HL-60 (cell line): Measurements from ENCODE around the gene ADGRB2.

Experiments
- DNase-seq, 2 experiments: peaks; one replicate each; pipeline ENCODE4 v3.0.0-alpha.2; 2010 to 2020; ENCODE audit warnings: low read depth in 1 of 2, low spot score in 1 of 2
- H3K27ac ChIP-seq: fragments of 250-450 bp; sonication (Bioruptor Pico); replicated peaks from 2 replicates; pipeline ENCODE4 v1.5.1; 2020; ENCODE audit warnings: mild to moderate bottlenecking, moderate library complexity
- H3K27me3 ChIP-seq: fragments of 250-450 bp; sonication (Bioruptor Pico); 2 replicates; pipeline ENCODE4 v1.5.1; 2021; ENCODE audit warnings: mild to moderate bottlenecking, moderate library complexity; ENCODE audit not compliant: insufficient read depth, poor library complexity, severe bottlenecking
- H3K4me3 ChIP-seq: replicated peaks from 2 replicates; pipeline ENCODE4 v1.5.1; 2011; ENCODE audit warnings: mild to moderate bottlenecking, control low read depth, low read length; ENCODE audit not compliant: insufficient read depth
- CTCF ChIP-seq: IDR thresholded peaks from one replicate; pipeline ENCODE4 v1.5.1; 2011; ENCODE audit warnings: low read length, control low read depth, inconsistent platforms; ENCODE audit not compliant: insufficient read depth
- GABPA ChIP-seq: IDR thresholded peaks from 2 replicates; pipeline ENCODE4 v1.6.1; 2012; ENCODE audit warnings: low read depth
- POLR2AphosphoS5 ChIP-seq: IDR thresholded peaks from 2 replicates; pipeline ENCODE4 v1.6.1; 2012; ENCODE audit warnings: low read depth
- REST ChIP-seq: IDR thresholded peaks from 2 replicates; pipeline ENCODE4 v1.6.1; 2012; ENCODE audit warnings: low read depth; ENCODE audit not compliant: insufficient replicate concordance
- SPI1 ChIP-seq: IDR thresholded peaks from 2 replicates; pipeline ENCODE4 v1.6.1; 2012; ENCODE audit warnings: low read depth, mild to moderate bottlenecking, borderline replicate concordance

ADGRB2 gene

GRCh38 chr1:31715873-31716220 lies 48.3 kb downstream of the ADGRB2 start:
- no peak overlapping the region for H3K27ac ChIP-seq
- no peak for TF ChIP-seq SPI1
- TF ChIP-seq CTCF: no peak
- no peak for TF ChIP-seq GABPA
- TF ChIP-seq REST: no peak
- TF ChIP-seq POLR2AphosphoS5: no peak
- no peak for DNase-seq
- no peak overlapping the region for H3K4me3 ChIP-seq
- peaks cover 43% of the 10 kb centered on the region for H3K27me3 ChIP-seq

GRCh38 chr1:31715087-31715872 lies 48.9 kb downstream of the ADGRB2 start:
- Histone ChIP-seq H3K27me3 (peaks cover 43% of the 10 kb centered on the region), H3K27ac (no peak overlapping the region), H3K4me3 (no peak overlapping the region)
- peak in 1 of 2 experiments; percentile 14 for DNase-seq
- peak; percentile 29 for TF ChIP-seq CTCF
- TF ChIP-seq POLR2AphosphoS5: no peak

- H3K27me3 ChIP-seq: peaks cover 43% of the 10 kb centered on the region
These were observed 49.6 kb downstream of the ADGRB2 start for GRCh38 chr1:31714442-31715086.

More at GRCh38 chr1:31714442-31715086, 49.6 kb downstream of the ADGRB2 start:
- H3K4me3 ChIP-seq: no peak overlapping the region
- no peak overlapping the region for H3K27ac ChIP-seq
- TF ChIP-seq SPI1: no peak
- no peak for TF ChIP-seq REST
- no peak for TF ChIP-seq GABPA
- peak; percentile 4 for TF ChIP-seq CTCF
- DNase-seq: peak in 1 of 2 experiments; percentile 25
